ENCODE data around the gene IL9R.

The IL9R gene

DNA sequence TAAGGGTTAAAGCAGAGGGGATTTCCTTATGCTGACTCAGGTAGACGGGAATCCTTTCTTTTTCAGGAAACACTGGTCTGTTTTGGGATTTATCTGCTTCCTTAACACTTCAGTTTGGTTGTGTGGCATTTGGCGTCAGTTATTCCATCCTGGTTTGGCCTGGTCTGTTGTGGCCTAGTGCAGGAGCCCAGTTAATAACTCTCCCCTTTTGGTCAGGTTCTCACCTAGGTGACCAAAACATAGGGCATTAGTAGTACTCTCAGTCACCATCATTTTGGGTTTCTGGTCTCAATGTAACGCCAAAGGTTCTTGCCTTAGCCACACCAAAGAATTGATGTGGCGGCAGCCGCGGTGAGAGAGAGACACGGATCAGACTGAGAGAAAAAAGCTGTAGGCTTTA, 39.7 kb upstream of the IL9R start:
- TF ChIP-seq, protein P1, sequence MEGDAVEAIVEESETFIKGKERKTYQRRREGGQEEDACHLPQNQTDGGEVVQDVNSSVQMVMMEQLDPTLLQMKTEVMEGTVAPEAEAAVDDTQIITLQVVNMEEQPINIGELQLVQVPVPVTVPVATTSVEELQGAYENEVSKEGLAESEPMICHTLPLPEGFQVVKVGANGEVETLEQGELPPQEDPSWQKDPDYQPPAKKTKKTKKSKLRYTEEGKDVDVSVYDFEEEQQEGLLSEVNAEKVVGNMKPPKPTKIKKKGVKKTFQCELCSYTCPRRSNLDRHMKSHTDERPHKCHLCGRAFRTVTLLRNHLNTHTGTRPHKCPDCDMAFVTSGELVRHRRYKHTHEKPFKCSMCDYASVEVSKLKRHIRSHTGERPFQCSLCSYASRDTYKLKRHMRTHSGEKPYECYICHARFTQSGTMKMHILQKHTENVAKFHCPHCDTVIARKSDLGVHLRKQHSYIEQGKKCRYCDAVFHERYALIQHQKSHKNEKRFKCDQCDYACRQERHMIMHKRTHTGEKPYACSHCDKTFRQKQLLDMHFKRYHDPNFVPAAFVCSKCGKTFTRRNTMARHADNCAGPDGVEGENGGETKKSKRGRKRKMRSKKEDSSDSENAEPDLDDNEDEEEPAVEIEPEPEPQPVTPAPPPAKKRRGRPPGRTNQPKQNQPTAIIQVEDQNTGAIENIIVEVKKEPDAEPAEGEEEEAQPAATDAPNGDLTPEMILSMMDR (IDR thresholded peaks at IDR 0.05; ENCODE audit: control insufficient read depth, insufficient read depth, low read depth, low read length, missing control alignments) = no peak
- no peak overlapping the region for H3K4me3 ChIP-seq (ENCODE audit: control insufficient read depth, low read depth, low read length)
- DNase-seq (ENCODE audit: low read depth) = no peak

DNA sequence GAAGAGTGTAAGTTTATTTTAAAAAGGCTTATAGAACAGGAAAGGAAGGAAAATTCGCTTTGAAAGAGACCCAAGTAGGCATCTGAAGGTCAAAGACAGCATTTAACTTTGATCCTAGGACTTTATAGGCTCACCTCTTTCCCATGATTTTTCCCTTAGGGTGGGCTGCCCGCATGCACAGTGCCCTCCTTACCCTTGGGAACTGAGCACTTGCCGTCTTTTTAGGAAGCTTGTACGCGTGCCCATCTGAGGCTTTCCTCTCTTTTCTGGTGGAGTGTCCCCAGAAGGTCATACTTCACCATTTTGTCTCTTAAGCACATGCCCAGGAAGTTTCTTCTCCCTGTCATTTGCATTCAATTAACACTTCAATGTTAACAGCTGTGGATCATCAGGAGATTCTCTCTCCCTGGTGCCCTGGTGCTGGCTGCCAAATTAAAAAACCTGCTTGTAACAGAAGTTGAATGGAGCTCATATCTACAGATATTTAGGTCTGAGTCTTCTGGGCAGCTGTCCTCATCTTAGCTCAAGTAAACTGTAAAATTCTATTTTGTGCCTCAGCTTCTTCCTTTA, 38.4 kb upstream of the IL9R start:
- H3K4me3 ChIP-seq (ENCODE audit: control insufficient read depth, low read depth, low read length) = no peak overlapping the region
- TF ChIP-seq, protein P1 (IDR thresholded peaks at IDR 0.05; ENCODE audit: control insufficient read depth, insufficient read depth, low read depth, low read length, missing control alignments) = no peak

DNA sequence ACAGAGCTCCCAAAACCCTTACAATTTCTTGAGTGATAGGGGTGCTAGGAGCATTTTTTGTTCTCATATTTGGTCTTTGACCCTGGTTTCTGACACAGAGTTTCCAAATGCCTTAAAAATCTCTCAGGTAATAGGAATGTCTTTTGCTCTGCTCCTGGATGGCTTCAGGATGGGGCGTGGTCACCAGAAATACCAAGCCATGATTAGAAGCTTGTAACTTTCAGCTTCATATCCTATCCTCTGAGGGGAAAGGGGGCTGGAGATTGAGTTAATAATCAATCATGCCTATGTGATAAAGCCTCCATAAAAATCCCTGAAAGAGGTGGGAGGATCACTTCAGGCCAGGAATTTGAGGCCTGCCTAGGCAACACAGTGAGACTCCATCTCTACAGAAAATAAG, 34.6 kb upstream of the IL9R start:
- DNase-seq (ENCODE audit: low read depth) = no peak
- TF ChIP-seq, protein P1 (IDR thresholded peaks at IDR 0.05; ENCODE audit: control insufficient read depth, insufficient read depth, low read depth, low read length, missing control alignments) = no peak
- H3K4me3 ChIP-seq (ENCODE audit: control insufficient read depth, low read depth, low read length) = no peak overlapping the region

More for the DNA sequence above, 38.4 kb upstream of the IL9R start:
- DNase-seq (ENCODE audit: low read depth) = no peak

DNA sequence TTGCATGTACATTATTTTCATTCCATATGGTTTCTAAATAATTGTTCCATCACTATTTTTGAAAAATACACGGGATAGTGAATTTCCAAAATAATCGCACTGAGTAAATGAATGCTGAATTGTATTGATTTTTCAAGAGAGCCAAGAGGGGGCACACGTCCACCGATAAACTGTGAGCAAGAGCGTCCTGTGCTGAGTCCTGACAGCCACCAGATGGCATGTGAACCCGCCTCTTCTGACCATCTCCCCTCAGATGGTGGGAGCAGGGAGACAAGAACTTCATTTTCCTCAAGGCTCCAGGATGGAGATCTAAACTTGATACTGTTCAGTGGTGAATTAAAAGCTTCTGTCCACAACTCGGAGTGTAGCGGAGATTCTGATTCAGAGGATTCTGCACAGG, 30.6 kb upstream of the IL9R start:
- TF ChIP-seq, protein P1 (IDR thresholded peaks at IDR 0.05; ENCODE audit: control insufficient read depth, insufficient read depth, low read depth, low read length, missing control alignments) = peak; percentile 24
- H3K4me3 ChIP-seq (ENCODE audit: control insufficient read depth, low read depth, low read length) = no peak overlapping the region
- peak; percentile 1 for DNase-seq (ENCODE audit: low read depth)

DNA sequence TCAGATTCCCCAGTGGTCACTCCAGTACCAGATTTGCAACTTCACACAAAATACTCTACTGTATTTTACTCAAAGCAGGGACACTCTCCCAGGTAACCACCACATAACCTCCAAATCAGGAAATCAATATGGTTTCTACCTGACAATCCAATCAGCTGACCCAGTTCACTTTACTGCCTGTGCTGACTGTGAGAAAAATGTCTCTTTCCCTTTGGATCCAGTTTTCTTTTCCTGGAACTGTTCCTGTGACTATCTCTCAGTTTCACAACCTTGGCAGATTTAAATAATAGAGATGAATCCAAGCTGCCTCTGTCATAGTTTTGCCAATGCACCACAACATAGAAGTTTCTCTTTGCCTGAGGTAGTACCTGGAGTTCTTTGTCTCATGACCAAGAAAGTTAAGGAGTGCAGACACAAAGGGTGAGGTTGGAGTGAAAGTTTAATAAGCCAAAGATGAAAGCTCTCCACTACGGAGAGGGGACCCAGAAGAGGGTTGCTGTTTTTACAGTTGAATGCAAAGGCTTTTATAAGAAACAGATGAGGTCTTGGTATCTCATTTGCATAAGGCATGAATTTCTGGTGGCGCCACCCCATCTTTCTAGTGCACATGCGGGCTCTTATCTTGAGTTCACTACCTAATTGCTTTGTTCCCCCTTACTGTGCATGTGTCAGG, 29.7 kb upstream of the IL9R start:
- H3K4me3 ChIP-seq (ENCODE audit: control insufficient read depth, low read depth, low read length) = no peak overlapping the region
- TF ChIP-seq, protein P1 (IDR thresholded peaks at IDR 0.05; ENCODE audit: control insufficient read depth, insufficient read depth, low read depth, low read length, missing control alignments) = no peak
- no peak for DNase-seq (ENCODE audit: low read depth)

DNA sequence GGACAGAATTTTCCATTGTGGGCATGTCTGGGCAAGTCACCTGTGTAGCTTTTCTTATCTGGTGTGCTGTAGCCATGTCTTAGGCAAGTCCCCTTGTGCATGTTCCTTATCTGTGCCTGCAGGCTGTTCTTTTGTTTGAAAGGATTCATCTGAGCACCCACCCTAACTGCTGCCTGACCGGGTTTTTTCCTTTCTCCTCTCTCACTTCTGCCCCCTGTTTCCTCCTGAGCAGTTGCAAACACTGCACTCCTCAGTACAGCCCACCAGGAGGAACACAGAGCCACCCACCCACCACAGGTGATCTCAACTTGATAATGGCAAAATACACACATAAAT, 29.2 kb upstream of the IL9R start:
- DNase-seq (ENCODE audit: low read depth) = no peak
- TF ChIP-seq, protein P1 (IDR thresholded peaks at IDR 0.05; ENCODE audit: control insufficient read depth, insufficient read depth, low read depth, low read length, missing control alignments) = no peak
- no peak overlapping the region for H3K4me3 ChIP-seq (ENCODE audit: control insufficient read depth, low read depth, low read length)

All from AG09309 (cell line).